HG02870 (cell line): ENCODE results near the gene RGS11.
"Not testable (repeated sequence)": the region's sequence is repeated elsewhere in the genome, so short reads cannot be mapped to it uniquely, and the experiment has no call there.

Experiments used
- ATAC-seq: cut with Tn5 transposase; IDR thresholded peaks from one replicate; pipeline ENCODE4 v1.9.1; 2021; ENCODE audit warnings: mild to moderate bottlenecking, moderate library complexity; ENCODE audit not compliant: unreplicated experiment

RGS11 gene

DNA sequence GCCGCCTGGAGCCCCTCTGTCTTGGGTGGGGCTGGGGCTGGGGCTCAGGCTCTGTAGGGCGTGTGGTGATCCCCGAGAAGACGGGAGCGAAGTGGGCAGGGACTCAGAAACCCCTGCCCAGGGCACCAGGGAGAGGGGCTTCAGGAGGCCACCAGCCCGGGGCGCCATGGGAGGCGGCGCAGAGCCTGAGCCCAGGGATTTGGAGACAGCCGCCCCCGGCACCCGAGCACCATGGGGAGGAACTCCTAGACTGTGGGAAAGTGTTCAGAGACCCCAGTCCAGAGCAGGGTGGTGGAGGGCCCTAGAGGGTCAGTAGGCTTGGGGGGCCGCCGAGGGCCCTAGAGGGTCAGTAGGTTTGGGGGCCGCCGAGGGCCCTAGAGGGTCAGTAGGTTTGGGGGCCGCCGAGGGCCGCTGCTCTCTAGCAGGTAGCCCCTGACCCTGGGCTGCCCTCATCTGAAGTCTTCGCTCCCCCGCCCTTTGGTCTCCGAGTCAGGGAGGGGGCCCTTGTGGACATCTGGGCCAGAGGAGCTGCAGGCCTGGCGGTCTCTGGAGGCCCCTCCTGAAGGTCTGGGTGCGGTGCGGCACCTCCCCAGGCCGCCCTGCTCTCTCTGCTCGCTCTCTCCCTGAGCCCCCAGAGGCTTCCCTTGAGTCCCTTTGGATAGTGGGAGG lies 5.4 kb upstream of the RGS11 start:
- ATAC-seq: no peak

DNA sequence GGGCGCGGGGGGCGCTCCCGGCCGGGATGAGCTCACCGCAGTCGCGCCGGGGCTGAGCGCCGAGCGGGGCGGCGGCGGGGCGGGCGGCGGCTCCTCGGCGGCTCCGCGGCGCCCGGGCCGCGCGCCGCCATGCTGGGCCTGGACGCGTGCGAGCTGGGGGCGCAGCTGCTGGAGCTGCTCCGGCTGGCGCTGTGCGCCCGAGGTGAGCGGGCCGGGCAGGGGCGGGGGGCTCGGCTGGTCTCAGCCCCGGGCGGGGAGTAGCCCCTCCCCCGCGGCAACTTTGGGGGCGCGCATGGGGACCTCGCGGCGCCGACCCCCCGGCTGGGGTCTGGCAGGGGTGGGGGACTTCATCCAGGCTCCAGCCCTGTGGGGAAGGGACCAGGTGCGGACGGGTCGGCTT lies 4.8 kb upstream of the RGS11 start, which contains the start of gene ARHGDIG:
ARHGDIG (plus strand) TSS at position 40 of the 400 bp plus-strand sequence; CDS start at position 130, 90 bp downstream.
- ATAC-seq: no peak

DNA sequence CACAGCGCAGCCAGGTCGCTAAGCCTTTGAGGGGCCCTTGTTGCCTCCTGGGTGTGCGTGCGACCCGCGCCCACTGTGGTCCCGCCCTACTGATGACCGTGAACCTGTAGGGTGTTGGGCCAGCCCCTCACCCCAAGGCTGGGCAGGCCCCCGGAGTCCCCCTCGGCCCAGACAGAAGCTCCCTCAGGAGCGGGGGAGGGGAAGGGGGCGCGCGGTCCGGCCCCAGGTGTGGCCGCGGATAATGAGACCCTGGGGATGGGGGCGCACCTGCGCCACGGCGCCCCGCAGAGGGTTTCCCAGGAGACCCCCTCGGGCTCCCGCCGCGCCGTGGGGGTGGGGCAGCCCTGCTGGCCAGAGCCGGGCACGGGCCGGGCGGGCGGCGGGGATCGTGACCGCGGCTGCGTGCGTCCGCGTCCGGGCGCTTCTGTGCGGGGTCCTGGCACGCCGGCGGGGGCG lies 4.3 kb upstream of the RGS11 start:
- ATAC-seq: no peak

DNA sequence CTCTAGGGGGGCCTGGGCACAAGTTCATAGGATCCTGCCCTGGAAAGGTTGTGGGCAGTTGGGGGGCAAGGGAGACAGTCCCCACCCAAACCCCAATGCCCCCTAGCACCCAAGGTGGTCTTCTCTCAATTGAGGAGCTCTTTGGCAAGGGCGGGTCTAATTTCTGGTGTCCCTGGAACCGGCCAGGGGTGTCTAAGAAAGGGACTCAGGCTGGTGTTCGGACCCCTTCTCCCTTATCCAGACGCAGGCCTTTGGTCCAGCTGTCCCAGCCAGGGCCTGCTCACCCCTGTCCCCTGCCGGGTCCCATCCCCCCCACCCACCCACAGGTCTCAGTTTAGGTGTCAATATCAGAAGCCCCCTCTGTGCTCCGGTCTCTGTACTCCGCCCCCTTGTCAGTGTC lies 3.8 kb upstream of the RGS11 start:
- no peak for ATAC-seq

DNA sequence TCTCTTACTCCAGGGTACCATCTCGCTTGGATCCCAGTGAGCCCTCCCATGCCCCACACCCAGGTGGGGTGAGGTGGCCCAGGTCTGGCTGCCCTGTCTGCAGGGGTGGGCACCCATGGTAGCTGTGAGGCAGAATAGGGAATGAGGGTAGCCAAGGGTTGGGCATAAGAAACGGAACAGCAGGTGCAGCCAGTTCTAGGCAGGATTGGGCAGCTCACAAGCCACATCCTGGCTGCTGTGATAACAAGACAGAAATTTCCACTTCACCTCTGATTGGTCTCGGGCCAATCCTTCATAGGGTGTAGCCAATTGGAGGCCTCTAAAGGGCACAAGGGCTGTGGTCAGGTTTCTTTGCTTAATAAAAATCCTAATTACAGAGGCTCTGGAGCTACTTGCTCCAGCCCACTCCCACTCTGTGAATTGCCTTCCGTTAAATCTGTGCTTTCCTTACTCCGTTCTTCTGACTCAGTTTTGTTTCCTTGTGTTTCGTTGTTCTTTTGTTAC lies 3.2 kb upstream of the RGS11 start:
- no peak for ATAC-seq

DNA sequence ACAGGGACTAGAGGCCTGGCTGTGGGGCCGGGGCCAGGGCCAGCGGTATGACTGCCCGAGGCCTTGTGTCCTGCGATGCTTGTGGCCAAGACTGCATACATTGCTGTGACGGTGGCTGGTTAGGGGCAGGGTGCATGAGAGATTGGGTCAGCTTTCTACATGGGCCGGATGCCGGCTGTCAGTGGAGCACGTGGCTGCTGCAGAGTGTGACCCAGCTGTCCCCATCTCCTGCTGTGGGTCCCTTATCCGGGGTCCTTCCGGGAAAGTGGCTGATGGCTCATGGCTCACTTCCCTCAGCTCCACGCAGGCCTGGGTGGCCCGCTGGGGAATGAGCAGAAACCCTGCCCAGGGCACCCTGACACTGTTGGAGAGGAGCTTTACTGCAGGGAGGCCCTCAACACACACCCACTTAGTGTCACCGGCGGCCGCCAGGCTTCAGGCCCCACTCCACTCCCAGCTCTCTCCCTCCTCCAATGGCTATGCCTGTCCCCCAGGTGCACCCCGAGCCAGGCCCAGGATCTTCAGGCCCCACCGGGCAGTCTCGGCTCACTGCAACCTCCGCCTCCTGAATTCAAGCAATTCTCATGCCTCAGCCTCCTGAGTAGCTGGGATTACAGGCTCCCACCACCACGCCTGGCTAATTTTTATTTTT lies 808 bp upstream of the RGS11 start:
- ATAC-seq: no peak

DNA sequence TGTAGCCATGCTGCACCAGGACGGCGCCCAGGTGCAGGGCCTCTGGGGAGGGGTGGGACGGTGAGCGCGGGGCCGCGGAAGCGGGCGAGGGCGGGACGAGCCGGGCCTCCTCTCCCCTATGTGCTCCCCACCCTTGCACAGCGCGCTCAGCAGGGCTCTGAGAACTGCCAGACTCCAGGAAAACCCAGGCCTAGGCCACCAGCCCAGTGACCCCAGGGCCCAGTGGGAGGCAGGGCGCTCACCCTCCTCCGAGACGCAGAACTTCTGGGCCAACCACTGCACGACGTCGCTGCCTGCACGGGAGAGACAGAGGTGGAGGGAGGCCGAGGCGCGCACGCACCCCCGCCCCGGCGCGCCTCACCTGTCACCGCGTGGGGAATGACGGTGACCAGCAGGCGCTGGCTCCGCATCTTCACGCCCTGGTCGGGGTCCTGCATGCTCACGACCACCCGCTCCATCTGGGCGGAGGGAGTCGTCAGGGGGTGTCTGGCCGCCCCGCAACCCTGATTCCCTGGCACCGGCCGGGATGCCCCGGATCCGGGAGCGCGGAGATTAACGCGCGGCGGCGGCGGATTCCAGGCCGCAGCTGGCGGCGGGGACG lies 603 bp downstream of the RGS11 start:
- ATAC-seq: no peak

DNA sequence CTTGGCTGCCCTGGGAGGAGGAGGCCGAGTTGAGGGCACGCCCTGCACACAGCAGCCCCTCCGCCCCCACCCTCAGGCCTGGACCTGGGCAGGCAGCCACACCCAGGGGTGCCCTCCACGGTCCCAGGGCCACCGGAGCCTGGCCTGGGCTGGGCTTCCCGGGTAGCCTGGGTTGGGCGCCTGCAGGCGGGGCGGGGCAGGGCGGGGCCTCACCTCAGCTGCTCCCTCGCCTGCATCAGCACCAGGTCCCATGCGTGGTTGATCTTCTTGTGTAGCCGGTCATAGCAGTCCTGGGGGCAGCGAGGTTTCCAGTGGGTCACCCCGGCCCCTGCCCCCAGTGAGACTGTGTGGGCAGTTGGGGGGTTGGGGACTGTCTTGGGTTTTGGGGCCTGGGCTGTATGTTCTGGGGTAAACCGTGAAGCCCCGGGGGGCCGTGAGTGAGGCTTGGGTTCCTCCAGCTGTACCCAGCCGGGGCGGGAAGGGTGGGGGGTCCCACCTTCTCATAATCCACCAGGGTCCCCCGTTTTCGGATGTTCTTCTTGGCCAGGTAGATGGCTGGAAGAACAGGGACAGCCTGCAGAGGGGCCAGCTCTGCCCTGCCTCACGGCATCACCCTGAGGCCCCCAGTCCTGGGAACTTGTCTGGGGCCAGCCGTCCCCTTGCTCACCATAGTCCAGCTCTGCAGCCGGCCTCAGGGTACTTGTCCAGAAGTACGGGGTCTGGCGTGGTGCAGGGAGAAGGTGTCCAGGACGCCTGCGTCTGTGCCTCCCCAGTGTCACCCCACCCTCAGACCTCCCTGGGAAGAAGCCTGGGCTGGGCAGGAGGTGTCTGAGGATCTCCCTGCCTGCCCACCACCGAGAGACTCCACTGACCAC lies 2.0 kb downstream of the RGS11 start:
- ATAC-seq: no peak

DNA sequence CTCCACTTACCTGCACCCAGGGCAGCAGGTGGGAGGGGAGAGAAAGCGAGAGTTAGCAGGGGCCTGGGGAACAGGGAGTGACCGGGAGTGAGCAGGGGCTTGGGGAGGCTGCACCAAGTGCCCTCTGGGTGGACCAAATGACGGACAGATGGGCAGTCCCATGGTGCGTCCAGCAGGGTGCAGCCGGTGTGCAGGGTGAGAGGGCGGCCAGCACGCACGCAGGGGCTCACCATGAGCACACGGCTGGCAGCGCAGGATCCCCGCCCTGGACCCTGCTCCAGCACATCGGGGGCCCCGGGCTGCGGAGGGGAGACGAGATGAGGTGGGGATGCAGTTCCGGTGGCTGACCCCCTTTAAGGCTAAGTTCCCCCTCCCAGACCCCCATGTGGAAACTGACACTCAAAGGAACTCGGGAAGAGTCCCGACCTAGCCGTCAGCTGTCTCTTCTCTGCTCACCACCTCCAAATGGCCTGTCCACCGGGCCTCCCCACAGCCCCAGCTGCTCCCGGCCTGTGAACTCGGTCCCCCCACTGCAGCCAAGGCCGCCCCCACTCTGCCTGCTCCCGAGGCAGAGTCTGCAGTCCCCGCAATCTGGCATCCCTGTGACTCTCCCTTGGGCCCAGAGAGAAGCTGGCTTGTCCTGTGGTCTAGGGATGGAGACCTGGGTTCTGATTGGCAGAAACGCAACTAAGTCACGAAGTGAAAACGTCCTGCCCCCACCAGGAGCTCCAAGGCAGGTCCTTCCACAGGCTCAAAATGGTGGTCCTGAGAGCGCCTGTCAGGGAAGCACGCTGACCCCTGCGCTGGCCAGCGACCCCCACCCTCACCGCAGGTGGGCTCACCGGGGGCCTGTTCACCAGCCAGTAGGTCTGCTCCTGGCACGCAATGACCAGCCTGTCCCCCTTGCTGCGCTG lies 2.9 kb downstream of the RGS11 start:
- no peak for ATAC-seq

DNA sequence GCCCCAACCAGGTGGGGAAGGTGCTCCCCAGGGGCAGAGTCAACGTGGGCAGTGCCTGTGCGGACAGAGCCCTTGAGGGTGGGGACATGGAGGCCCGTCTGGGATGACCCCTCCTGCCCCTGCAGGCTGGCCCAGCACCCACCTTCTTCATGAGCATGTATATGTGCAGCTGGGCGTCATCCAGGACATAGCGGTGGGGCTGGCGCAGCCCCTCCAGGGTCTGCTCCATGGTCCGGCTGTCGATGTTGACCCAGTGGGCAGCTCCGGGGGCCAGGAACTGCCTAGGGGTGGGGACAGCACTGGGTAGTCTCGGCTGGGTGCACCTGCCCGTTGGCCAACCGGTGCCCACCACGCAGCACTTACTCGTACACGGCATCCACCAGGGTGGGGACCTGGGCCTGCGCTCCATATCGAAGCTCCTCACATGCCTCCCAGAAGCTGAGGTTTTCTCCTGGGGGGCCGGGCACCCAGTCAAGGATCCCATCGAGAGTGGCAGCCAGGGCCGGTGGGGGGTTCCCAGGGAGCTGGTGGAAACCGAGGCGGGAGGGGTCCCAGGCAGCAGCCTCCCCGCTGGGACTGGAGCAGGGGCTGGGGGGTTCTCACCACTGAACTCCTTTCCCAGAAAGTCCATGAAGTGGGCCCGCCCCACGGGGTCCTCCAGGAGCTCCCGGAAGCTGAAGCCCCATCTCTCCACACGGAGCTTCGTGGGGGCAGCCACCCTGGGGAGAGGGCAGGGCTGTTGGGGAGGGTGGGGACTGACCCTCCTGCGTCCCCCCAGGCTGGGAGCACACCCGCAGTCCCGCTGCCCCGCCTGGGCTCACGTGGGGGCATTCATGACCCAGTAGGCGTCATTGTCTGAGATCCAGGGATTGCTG lies 5.1 kb downstream of the RGS11 start:
- no peak for ATAC-seq

DNA sequence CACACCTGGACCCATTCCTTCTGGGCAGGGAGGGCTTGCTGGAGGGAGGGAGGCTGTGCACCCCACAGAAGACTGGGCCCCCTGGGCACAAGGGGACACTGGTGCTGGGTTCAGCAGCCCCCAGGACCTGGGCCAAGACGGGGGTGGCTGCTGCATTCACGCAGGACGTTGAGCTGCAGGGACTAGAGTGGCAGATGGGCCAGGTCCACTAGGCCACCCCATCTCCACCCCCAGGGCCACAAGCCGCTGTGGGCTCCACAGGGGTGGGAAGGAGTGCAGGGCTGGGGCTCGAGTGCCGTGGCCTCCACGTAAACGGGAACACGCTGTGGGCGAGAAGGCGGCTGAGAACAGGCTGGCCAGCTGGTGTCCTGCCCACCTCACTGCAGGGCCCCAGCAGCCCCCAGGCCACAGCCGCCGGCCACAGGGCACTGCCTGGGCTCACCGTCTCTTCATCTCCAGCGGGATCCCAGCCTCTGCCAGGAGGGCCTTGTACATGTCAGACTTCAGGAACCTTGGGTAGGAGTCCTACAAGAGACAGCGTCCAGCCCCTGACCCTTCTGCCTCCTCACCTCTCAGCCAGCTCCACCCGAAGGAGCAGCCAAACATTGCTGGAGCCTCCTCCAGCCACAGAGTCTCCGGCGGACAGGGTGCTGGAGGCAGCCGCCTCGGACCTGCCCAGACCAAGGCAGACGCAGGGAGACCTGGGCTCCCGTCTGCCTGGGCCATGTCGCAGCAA lies 6.5 kb downstream of the RGS11 start:
- no peak for ATAC-seq

DNA sequence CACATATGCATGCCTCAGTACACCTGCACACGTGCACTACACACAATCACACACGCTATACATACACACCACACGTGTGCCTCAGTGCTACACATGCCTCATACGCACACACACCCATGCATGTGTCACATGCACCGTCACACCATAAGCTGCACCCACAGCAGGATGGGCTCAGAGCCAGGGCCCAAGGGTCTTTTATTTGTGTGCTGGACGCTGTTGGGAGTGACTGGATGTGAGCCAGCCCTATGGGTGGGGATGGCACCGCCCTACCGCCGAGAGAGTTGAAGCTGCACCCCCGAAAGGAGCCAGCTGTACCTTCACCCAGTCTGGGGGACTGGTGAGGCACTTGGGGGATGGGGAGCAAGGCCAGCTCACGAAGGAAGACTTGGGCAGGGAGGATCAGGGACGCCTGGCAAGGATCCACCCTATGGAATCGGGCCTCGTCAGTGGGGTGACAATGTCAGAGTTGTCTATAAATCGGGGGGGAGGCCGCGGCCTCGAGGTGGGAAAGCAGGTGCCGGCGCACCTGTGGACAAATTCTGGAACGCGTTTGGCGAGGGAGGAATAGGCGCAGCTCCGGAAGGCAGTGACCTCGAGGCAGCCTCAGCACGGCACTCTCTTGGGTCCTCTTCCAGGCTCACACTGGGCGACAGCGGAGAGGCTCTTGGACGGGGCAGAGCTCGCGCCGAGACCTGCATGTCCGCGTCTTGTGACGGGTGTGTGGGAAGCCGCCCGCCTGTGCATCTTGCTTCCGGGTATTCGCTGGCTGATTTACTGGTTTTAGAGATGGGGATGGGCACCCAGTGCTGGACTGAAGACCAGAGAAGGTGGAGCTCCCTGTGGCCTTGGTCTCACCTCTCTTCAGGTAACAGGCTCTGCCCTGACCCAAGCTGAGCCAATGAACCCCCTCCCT lies 7.3 kb downstream of the RGS11 start:
- ATAC-seq: no peak

DNA sequence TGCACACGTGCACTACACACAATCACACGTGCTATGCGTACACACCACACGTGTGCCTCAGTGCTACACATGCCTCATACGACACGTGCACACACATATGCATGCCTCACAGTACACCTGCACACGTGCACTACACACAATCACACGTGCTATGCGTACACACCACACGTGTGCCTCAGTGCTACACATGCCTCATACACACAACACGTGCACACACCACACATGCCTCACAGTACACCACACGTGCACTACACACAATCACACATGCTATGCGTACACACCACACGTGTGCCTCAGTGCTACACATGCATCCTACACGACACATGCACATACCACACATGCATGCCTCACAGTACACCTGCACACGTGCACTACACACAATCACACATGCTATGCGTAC lies 8.2 kb downstream of the RGS11 start:
- ATAC-seq: not testable (repeated sequence)

DNA sequence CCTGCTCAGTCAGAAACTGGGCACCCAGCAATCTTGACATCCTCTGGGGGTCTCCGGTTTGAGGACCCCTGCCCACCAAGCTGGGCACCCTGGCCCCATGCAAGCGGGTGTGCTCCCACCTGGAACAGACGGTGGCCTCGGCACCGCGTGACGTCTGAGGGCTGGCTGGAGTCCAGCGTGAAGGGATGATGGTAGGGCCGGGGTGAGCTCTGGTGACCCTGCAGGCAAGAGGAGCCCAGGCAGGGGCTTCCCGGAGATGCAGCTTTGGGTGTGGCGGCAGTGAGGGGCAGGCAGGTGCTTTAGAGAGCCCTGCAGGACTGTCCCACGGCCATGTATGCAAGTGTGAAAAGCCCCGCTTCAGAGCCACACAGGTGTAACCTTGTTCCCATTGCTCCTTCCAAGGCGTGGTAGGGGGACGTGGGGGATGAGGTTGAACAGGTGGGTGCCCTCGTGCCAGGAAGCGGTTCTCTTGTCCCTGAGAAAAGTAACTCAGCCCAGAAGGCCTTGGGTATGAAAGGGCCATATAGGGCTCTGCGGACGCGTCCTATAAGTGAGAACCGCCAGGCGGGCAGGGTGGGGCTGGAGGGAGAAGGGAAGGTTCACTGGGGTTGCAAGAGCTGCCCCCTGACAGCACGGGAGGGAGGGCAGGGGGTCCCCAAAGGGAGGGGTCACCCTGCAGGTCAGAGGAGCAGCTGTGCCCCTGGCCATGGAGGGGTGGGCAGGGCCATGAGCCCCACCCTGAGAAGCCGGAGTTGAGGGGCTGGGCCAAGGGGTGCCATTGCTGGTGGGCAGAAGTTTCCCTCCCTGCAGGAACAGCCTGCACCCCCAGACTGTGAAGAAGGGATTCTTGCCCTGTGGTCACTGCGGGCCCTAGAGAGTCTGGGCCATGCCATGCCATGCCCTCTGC lies 9.2 kb downstream of the RGS11 start:
- ATAC-seq: no peak

DNA sequence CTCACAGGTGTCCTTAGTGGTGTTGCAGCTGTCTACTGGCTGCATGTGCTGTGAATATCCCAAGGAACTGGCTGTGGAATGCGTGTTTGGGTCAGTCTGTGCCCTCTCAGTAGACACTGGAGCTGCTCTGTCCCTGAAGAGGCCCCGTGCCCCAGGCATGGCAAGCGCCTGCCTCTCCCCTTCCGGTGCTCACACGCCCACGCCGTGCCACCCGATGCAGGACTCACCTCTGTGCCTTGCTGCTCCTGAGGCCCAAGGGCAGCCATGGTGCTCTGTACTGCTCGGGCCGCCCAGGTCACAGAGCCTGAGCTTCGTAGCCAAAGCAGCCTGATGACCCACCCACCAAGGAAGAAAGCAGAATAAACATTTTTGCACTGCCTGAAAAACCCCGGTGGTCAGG lies 10.0 kb downstream of the RGS11 start:
- no peak for ATAC-seq

DNA sequence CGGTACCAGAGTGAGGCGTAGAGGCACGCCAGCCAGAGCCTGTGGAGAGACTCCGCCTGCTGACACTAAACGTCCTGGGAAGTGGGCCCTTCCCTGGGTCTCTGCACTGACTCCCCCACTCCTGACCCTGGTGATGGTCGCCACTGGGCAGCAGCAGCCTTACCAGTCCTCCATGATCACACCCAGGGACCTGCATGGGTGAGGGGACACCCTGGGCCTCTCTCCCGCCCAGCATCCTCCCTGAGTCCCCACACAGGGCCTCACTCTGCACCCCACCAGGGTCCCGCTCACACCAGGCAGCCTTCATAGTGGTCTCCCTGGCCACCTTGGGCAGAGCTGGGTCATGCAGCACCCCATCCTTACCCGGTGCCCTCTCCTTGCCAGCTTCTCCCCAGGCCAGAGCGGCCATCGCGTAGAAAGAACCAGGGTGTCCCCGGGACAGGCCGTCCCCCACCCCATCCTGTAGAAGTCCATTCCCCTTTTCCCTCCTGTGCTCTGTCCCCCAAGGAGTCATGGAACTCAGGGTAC lies 10.7 kb downstream of the RGS11 start:
- ATAC-seq: no peak
